ENCODE data around the gene GNE. TPM values are rescaled to one million over a fixed set of nuclear protein-coding genes. Genes with fewer than 3 reads are reported as not detected.

The GNE gene
- total and polyA plus RNA-seq, 2 donors from 2014 or later = 10.3 to 48.1 TPM

GRCh38 chr9:36289836-36290435, 31.7 kb upstream of the GNE start:
- Histone ChIP-seq H3K36me3 (ENCODE audit: control insufficient read depth in 2 of 3, insufficient read depth in 3 of 3, low read length in 3 of 3) (no peaks in the 10 kb centered on the region), H3K4me3 (ENCODE audit: low read length in 3 of 3) (no peak overlapping the region), H3K4me1 (ENCODE audit: control insufficient read depth in 2 of 3, insufficient read depth in 2 of 3, low read depth in 1 of 3, low read length in 3 of 3) (no peaks in the 10 kb centered on the region), H3K27me3 (ENCODE audit: control insufficient read depth, insufficient read depth, low read length) (no peaks in the 10 kb centered on the region), H3K9ac (ENCODE audit: low read length in 3 of 3) (no peak overlapping the region), H3K27ac (ENCODE audit: low read depth in 2 of 2, low read length in 2 of 2) (no peak overlapping the region), H3K9me3 (ENCODE audit: control insufficient read depth in 2 of 3, insufficient read depth in 1 of 3, low read length in 3 of 3) (no peaks in the 10 kb centered on the region)
- FAIRE-seq (no peak), DNase-seq (no peak)
- intact Hi-C loops (cut with DNase I) = no loop called here
- TF ChIP-seq, protein P1, sequence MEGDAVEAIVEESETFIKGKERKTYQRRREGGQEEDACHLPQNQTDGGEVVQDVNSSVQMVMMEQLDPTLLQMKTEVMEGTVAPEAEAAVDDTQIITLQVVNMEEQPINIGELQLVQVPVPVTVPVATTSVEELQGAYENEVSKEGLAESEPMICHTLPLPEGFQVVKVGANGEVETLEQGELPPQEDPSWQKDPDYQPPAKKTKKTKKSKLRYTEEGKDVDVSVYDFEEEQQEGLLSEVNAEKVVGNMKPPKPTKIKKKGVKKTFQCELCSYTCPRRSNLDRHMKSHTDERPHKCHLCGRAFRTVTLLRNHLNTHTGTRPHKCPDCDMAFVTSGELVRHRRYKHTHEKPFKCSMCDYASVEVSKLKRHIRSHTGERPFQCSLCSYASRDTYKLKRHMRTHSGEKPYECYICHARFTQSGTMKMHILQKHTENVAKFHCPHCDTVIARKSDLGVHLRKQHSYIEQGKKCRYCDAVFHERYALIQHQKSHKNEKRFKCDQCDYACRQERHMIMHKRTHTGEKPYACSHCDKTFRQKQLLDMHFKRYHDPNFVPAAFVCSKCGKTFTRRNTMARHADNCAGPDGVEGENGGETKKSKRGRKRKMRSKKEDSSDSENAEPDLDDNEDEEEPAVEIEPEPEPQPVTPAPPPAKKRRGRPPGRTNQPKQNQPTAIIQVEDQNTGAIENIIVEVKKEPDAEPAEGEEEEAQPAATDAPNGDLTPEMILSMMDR (IDR thresholded peaks at IDR 0.05; ENCODE audit: borderline replicate concordance, extremely low read depth, insufficient read depth) = no peak

GRCh38 chr9:36288070-36288469, 29.8 kb upstream of the GNE start:
- TF ChIP-seq, protein P1 (IDR thresholded peaks at IDR 0.05; ENCODE audit: borderline replicate concordance, extremely low read depth, insufficient read depth) = no peak
- no peak overlapping the region for H3K27ac ChIP-seq (ENCODE audit: low read depth in 2 of 2, low read length in 2 of 2)
- no peaks in the 10 kb centered on the region for H3K4me1 ChIP-seq (ENCODE audit: control insufficient read depth in 2 of 3, insufficient read depth in 2 of 3, low read depth in 1 of 3, low read length in 3 of 3)
- peak in 3 of 5 donors; percentile 31 to 55 (median 51) for DNase-seq
- no peaks in the 10 kb centered on the region for H3K36me3 ChIP-seq (ENCODE audit: control insufficient read depth in 2 of 3, insufficient read depth in 3 of 3, low read length in 3 of 3)
- H3K27me3 ChIP-seq (ENCODE audit: control insufficient read depth, insufficient read depth, low read length) = no peaks in the 10 kb centered on the region
- FAIRE-seq = no peak
- intact Hi-C loops (cut with DNase I) = no loop called here
- H3K9ac ChIP-seq (ENCODE audit: low read length in 3 of 3) = no peak overlapping the region
- H3K4me3 ChIP-seq (ENCODE audit: low read length in 3 of 3) = no peak overlapping the region
- H3K9me3 ChIP-seq (ENCODE audit: control insufficient read depth in 2 of 3, insufficient read depth in 1 of 3, low read length in 3 of 3) = no peaks in the 10 kb centered on the region

- TF ChIP-seq, protein P1 (IDR thresholded peaks at IDR 0.05; ENCODE audit: borderline replicate concordance, extremely low read depth, insufficient read depth) = no peak
- no peak for FAIRE-seq
- no peaks in the 10 kb centered on the region for H3K9me3 ChIP-seq (ENCODE audit: control insufficient read depth in 2 of 3, insufficient read depth in 1 of 3, low read length in 3 of 3)
- DNase-seq = no peak
- H3K27me3 ChIP-seq (ENCODE audit: control insufficient read depth, insufficient read depth, low read length) = no peaks in the 10 kb centered on the region
- H3K27ac ChIP-seq (ENCODE audit: low read depth in 2 of 2, low read length in 2 of 2) = no peak overlapping the region
- intact Hi-C loops (cut with DNase I) = no loop called here
- no peak overlapping the region for H3K9ac ChIP-seq (ENCODE audit: low read length in 3 of 3)
- no peaks in the 10 kb centered on the region for H3K36me3 ChIP-seq (ENCODE audit: control insufficient read depth in 2 of 3, insufficient read depth in 3 of 3, low read length in 3 of 3)
- H3K4me3 ChIP-seq (ENCODE audit: low read length in 3 of 3) = no peak overlapping the region
- H3K4me1 ChIP-seq (ENCODE audit: control insufficient read depth in 2 of 3, insufficient read depth in 2 of 3, low read depth in 1 of 3, low read length in 3 of 3) = no peaks in the 10 kb centered on the region
Observed at GRCh38 chr9:36286388-36286787, 28.1 kb upstream of the GNE start.

- FAIRE-seq = no peak
- intact Hi-C loops (cut with DNase I) = no loop called here
Observed at GRCh38 chr9:36284226-36284625, 26.0 kb upstream of the GNE start.

More at GRCh38 chr9:36284226-36284625, 26.0 kb upstream of the GNE start:
- Histone ChIP-seq H3K9me3 (ENCODE audit: control insufficient read depth in 2 of 3, insufficient read depth in 1 of 3, low read length in 3 of 3) (no peaks in the 10 kb centered on the region), H3K9ac (ENCODE audit: low read length in 3 of 3) (no peak overlapping the region), H3K27ac (ENCODE audit: low read depth in 2 of 2, low read length in 2 of 2) (no peak overlapping the region), H3K4me3 (ENCODE audit: low read length in 3 of 3) (no peak overlapping the region), H3K27me3 (ENCODE audit: control insufficient read depth, insufficient read depth, low read length) (no peaks in the 10 kb centered on the region), H3K4me1 (ENCODE audit: control insufficient read depth in 2 of 3, insufficient read depth in 2 of 3, low read depth in 1 of 3, low read length in 3 of 3) (no peaks in the 10 kb centered on the region), H3K36me3 (ENCODE audit: control insufficient read depth in 2 of 3, insufficient read depth in 3 of 3, low read length in 3 of 3) (no peaks in the 10 kb centered on the region)
- DNase-seq = no peak
- TF ChIP-seq, protein P1 (IDR thresholded peaks at IDR 0.05; ENCODE audit: borderline replicate concordance, extremely low read depth, insufficient read depth) = no peak

All from kidney (tissue), 14 donors.